Measurements from ENCODE around the gene PRLR.

PRLR gene

GRCh38 chr5:35127006-35127405, 103.3 kb downstream of the PRLR start:
- no peak overlapping the region for H3K4me2 ChIP-seq (ENCODE audit: low read length)
- no peaks in the 10 kb centered on the region for H3K4me1 ChIP-seq (ENCODE audit: control insufficient read depth, low read length)
- no peaks in the 10 kb centered on the region for H4K20me1 ChIP-seq (ENCODE audit: control insufficient read depth, insufficient read depth, low read depth, low read length)
- no peaks in the 10 kb centered on the region for H3K36me3 ChIP-seq (ENCODE audit: control insufficient read depth, low read length)
- no peaks in the 10 kb centered on the region for H3F3A ChIP-seq (ENCODE audit: control insufficient read depth, insufficient read depth)
- no peaks in the 10 kb centered on the region for H3K79me2 ChIP-seq (ENCODE audit: control insufficient read depth, low read length)
- H3K4me3 ChIP-seq (ENCODE audit: low read length), result no peak overlapping the region
- H3K9me3 ChIP-seq (ENCODE audit: control insufficient read depth, insufficient read depth, low read length), result no peaks in the 10 kb centered on the region
- no peak for TF ChIP-seq CTCF (IDR thresholded peaks at IDR 0.05; ENCODE audit: low read depth, low read length, poor library complexity, severe bottlenecking)
- no peak for TF ChIP-seq EZH2phosphoT487 (IDR thresholded peaks at IDR 0.05; ENCODE audit: borderline replicate concordance, low read length)
- no peaks in the 10 kb centered on the region for H3K9me2 ChIP-seq (replicated peaks; ENCODE audit: control insufficient read depth, low read length)
- H3K27ac ChIP-seq (ENCODE audit: low read depth, low read length), result no peak overlapping the region
- no peaks in the 10 kb centered on the region for H3K27me3 ChIP-seq (ENCODE audit: control insufficient read depth, low read length)

GRCh38 chr5:35125746-35126145, 104.5 kb downstream of the PRLR start:
- Histone ChIP-seq H3K4me3 (ENCODE audit: low read length) (no peak overlapping the region), H4K20me1 (ENCODE audit: control insufficient read depth, insufficient read depth, low read depth, low read length) (no peaks in the 10 kb centered on the region), H3K27ac (ENCODE audit: low read depth, low read length) (no peak overlapping the region), H3K36me3 (ENCODE audit: control insufficient read depth, low read length) (no peaks in the 10 kb centered on the region), H3K4me2 (ENCODE audit: low read length) (no peak overlapping the region), H3K27me3 (ENCODE audit: control insufficient read depth, low read length) (no peaks in the 10 kb centered on the region), H3K79me2 (ENCODE audit: control insufficient read depth, low read length) (no peaks in the 10 kb centered on the region), H3F3A (ENCODE audit: control insufficient read depth, insufficient read depth) (no peaks in the 10 kb centered on the region), H3K9me3 (ENCODE audit: control insufficient read depth, insufficient read depth, low read length) (no peaks in the 10 kb centered on the region), H3K4me1 (ENCODE audit: control insufficient read depth, low read length) (no peaks in the 10 kb centered on the region), H3K9me2 (replicated peaks; ENCODE audit: control insufficient read depth, low read length) (no peaks in the 10 kb centered on the region)
- TF ChIP-seq EZH2phosphoT487 (IDR thresholded peaks at IDR 0.05; ENCODE audit: borderline replicate concordance, low read length) (no peak), CTCF (IDR thresholded peaks at IDR 0.05; ENCODE audit: low read depth, low read length, poor library complexity, severe bottlenecking) (no peak)

- H3K9me2 ChIP-seq (replicated peaks; ENCODE audit: control insufficient read depth, low read length), result no peaks in the 10 kb centered on the region
- no peaks in the 10 kb centered on the region for H3K27me3 ChIP-seq (ENCODE audit: control insufficient read depth, low read length)
- H3K4me1 ChIP-seq (ENCODE audit: control insufficient read depth, low read length), result no peaks in the 10 kb centered on the region
- no peak overlapping the region for H3K27ac ChIP-seq (ENCODE audit: low read depth, low read length)
- H3K4me2 ChIP-seq (ENCODE audit: low read length), result no peak overlapping the region
- no peaks in the 10 kb centered on the region for H3F3A ChIP-seq (ENCODE audit: control insufficient read depth, insufficient read depth)
- H3K79me2 ChIP-seq (ENCODE audit: control insufficient read depth, low read length), result no peaks in the 10 kb centered on the region
- no peak overlapping the region for H3K4me3 ChIP-seq (ENCODE audit: low read length)
- H3K9me3 ChIP-seq (ENCODE audit: control insufficient read depth, insufficient read depth, low read length), result no peaks in the 10 kb centered on the region
- no peaks in the 10 kb centered on the region for H4K20me1 ChIP-seq (ENCODE audit: control insufficient read depth, insufficient read depth, low read depth, low read length)
- H3K36me3 ChIP-seq (ENCODE audit: control insufficient read depth, low read length), result no peaks in the 10 kb centered on the region
- TF ChIP-seq EZH2phosphoT487 (IDR thresholded peaks at IDR 0.05; ENCODE audit: borderline replicate concordance, low read length), result no peak
- TF ChIP-seq CTCF (IDR thresholded peaks at IDR 0.05; ENCODE audit: low read depth, low read length, poor library complexity, severe bottlenecking), result no peak
Measured at GRCh38 chr5:35124932-35125331, 105.4 kb downstream of the PRLR start.

GRCh38 chr5:35122819-35123218, 107.5 kb downstream of the PRLR start:
- Histone ChIP-seq H3K9me2 (replicated peaks; ENCODE audit: control insufficient read depth, low read length) (no peaks in the 10 kb centered on the region), H3K36me3 (ENCODE audit: control insufficient read depth, low read length) (no peaks in the 10 kb centered on the region), H3K4me2 (ENCODE audit: low read length) (no peak overlapping the region), H3K27ac (ENCODE audit: low read depth, low read length) (no peak overlapping the region), H3K79me2 (ENCODE audit: control insufficient read depth, low read length) (no peaks in the 10 kb centered on the region), H3K9me3 (ENCODE audit: control insufficient read depth, insufficient read depth, low read length) (no peaks in the 10 kb centered on the region), H3K4me1 (ENCODE audit: control insufficient read depth, low read length) (no peaks in the 10 kb centered on the region), H3K4me3 (ENCODE audit: low read length) (no peak overlapping the region), H3K27me3 (ENCODE audit: control insufficient read depth, low read length) (no peaks in the 10 kb centered on the region), H4K20me1 (ENCODE audit: control insufficient read depth, insufficient read depth, low read depth, low read length) (no peaks in the 10 kb centered on the region), H3F3A (ENCODE audit: control insufficient read depth, insufficient read depth) (no peaks in the 10 kb centered on the region)
- TF ChIP-seq CTCF (IDR thresholded peaks at IDR 0.05; ENCODE audit: low read depth, low read length, poor library complexity, severe bottlenecking) (no peak), EZH2phosphoT487 (IDR thresholded peaks at IDR 0.05; ENCODE audit: borderline replicate concordance, low read length) (no peak)

Measured in DOHH2 (cell line).